Tibial artery (tissue), 4 donors: ENCODE data around the gene MUC6.

Experiments used
- DNase-seq, 2 donors: peaks; one replicate each; pipeline ENCODE4 v3.0.0-alpha.2; 2019
- H3K27ac ChIP-seq, 2 donors: fragments of 200-600 bp; sonication (generic) in 1 of 2; 1 replicate in 1 of 2; 2 replicates in 1 of 2; pipeline ENCODE4 v1.5.1; 2018 to 2019; ENCODE audit warnings: mild to moderate bottlenecking in 1 of 2
- H3K27me3 ChIP-seq, 2 donors: fragments of 200-600 bp; sonication (generic) in 1 of 2; one replicate each; pipeline versions ENCODE4 v1.5.1 to v1.6.0; 2016 to 2019
- H3K36me3 ChIP-seq, 3 donors: fragments of 200-600 bp; sonication (generic) in 2 of 3; one replicate each; pipeline ENCODE4 v1.5.1; 2016 to 2019; ENCODE audit warnings: mild to moderate bottlenecking in 2 of 3
- H3K4me1 ChIP-seq, 4 donors: fragments of 200-600 bp; sonication (generic) in 2 of 4; 1 replicate in 3 of 4; 2 replicates in 1 of 4; pipeline ENCODE4 v1.5.1; 2016 to 2019
- H3K4me3 ChIP-seq, 2 donors: fragments of 200-600 bp; sonication (generic) in 1 of 2; 1 replicate in 1 of 2; 2 replicates in 1 of 2; pipeline ENCODE4 v1.5.1; 2018 to 2019; ENCODE audit warnings: mild to moderate bottlenecking in 2 of 2
- H3K9me3 ChIP-seq, 3 donors: fragments of 200-600 bp; sonication (generic) in 1 of 3; one replicate each; pipeline ENCODE4 v1.5.1; 2016 to 2019
- CTCF ChIP-seq, 2 experiments: fragments of 200-600 bp in 1 of 2; fragments of 450-650 bp in 1 of 2; IDR thresholded peaks; one replicate each; pipeline ENCODE4 v1.5.1; 2017 to 2019; ENCODE audit warnings: antibody characterized with exemption in 2 of 2, mild to moderate bottlenecking in 1 of 2, moderate library complexity in 1 of 2
- intact Hi-C: fragments of 100-400 bp; cut with DNase I; formaldehyde crosslinking; loops from one replicate; pipeline ENCODE4 v1.15.0; 2023; ENCODE audit warnings: low total_unique reads

The MUC6 gene

GRCh38 chr11:1036303-1036923 lies at the start of gene MUC6:
MUC6 (minus strand) TSS chr11:1036718; CDS start chr11:1036655, 63 bp downstream.
- TF ChIP-seq CTCF (IDR thresholded peaks at IDR 0.05) = no peak
- H3K27ac ChIP-seq = no peak within 1 kb of the TSS
- H3K27me3 ChIP-seq = peaks cover 0 to 64% of the 10 kb centered on the region in 2 donors
- peaks cover 0 to 13% (median 0%) of the 10 kb centered on the region in 4 donors for H3K4me1 ChIP-seq
- no peaks in the 10 kb centered on the region for H3K36me3 ChIP-seq
- no peaks in the 10 kb centered on the region for H3K9me3 ChIP-seq
- intact Hi-C loops = no loop called here
- no peak for DNase-seq
- H3K4me3 ChIP-seq = no peak within 1 kb of the TSS

- TF ChIP-seq CTCF (IDR thresholded peaks at IDR 0.05) = no peak
- Histone ChIP-seq H3K4me3 (no peak overlapping the region), H3K36me3 (no peaks in the 10 kb centered on the region), H3K27ac (no peak overlapping the region), H3K9me3 (no peaks in the 10 kb centered on the region), H3K27me3 (peaks cover 0 to 55% of the 10 kb centered on the region in 2 donors), H3K4me1 (no peaks in the 10 kb centered on the region)
- peak in 1 of 2 donors; percentile 60 for DNase-seq
- intact Hi-C loops = no loop called here
These were observed 49.1 kb upstream of the MUC6 start for GRCh38 chr11:1085440-1086170.

- no peaks in the 10 kb centered on the region for H3K36me3 ChIP-seq
- H3K27ac ChIP-seq = no peak overlapping the region
- no peaks in the 10 kb centered on the region for H3K9me3 ChIP-seq
- no peak for TF ChIP-seq CTCF (IDR thresholded peaks at IDR 0.05)
- intact Hi-C loops = no loop called here
- peak in 1 of 2 donors; percentile 60 for DNase-seq
- H3K27me3 ChIP-seq = peaks cover 0 to 55% of the 10 kb centered on the region in 2 donors
- no peak overlapping the region for H3K4me3 ChIP-seq
- H3K4me1 ChIP-seq = no peaks in the 10 kb centered on the region
These were observed 48.3 kb upstream of the MUC6 start for GRCh38 chr11:1084561-1085439.

- peaks cover 0 to 54% of the 10 kb centered on the region in 2 donors for H3K27me3 ChIP-seq
- TF ChIP-seq CTCF (IDR thresholded peaks at IDR 0.05) = no peak
- H3K4me3 ChIP-seq = no peak overlapping the region
- intact Hi-C loops = no loop called here
- H3K4me1 ChIP-seq = no peaks in the 10 kb centered on the region
- no peaks in the 10 kb centered on the region for H3K36me3 ChIP-seq
- peak in 1 of 2 donors; percentile 64 for DNase-seq
- no peak overlapping the region for H3K27ac ChIP-seq
- no peaks in the 10 kb centered on the region for H3K9me3 ChIP-seq
These were observed 47.4 kb upstream of the MUC6 start for GRCh38 chr11:1083621-1084551.
